Measurements from ENCODE around the gene CAMSAP3. TPM values are rescaled to one million over a fixed set of nuclear protein-coding genes. Genes with fewer than 3 reads are reported as not detected.

CAMSAP3 gene
- total RNA-seq, 1 experiment from 2014 or later, result 28.4 TPM

DNA sequence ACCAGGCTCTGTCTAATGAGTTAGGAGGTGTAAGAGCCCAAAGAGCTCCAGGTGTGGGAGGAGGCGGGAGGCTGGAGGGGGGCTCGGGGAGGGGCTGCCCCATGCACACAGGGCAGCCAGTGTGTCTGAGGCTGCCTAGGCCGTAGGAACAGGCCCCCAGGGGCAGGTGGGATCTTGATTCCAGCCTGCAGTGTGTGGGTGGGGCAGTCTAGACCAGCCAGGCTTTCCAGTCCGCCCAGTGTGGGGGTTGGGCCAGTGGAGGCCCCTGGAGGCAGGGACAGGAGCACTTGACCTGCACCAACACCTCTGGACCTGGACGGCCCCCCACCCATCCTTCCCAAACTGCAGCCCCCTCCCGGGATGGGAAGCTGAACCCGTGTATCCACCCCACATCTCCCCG lies 5.4 kb upstream of the CAMSAP3 start:
- no peak overlapping the region for H2BK15ac ChIP-seq (ENCODE audit: low read depth, low read length)
- H3K27ac ChIP-seq (ENCODE audit: insufficient read length, low read depth, low read length), result no peak overlapping the region
- WGBS (ENCODE audit: extremely low coverage, insufficient read length, low lambda C conversion rate), result no CpG with 5 or more reads among the region's 8 CpGs
- H4K8ac ChIP-seq (replicated peaks; ENCODE audit: insufficient read length, low read depth, low read length), result no peak overlapping the region
- no peak for DNase-seq
- no peak overlapping the region for H2AK5ac ChIP-seq (ENCODE audit: insufficient read length, low read length)
- no peak overlapping the region for H3K4me3 Mint-ChIP-seq
- H3K23ac ChIP-seq (ENCODE audit: insufficient read length, low read depth, low read length), result no peak overlapping the region
- H3K4me1 ChIP-seq (ENCODE audit: insufficient read depth, low read length), result no peaks in the 10 kb centered on the region
- no peaks in the 10 kb centered on the region for H3K36me3 Mint-ChIP-seq (ENCODE audit: insufficient read depth in 1 of 3, low read depth in 3 of 3)
- H3K79me1 ChIP-seq (ENCODE audit: insufficient read depth, low read depth, low read length, poor library complexity, severe bottlenecking), result no peaks in the 10 kb centered on the region
- no peak overlapping the region for H4K91ac ChIP-seq (ENCODE audit: insufficient read length, low read depth, low read length)
- H3K4me2 ChIP-seq (ENCODE audit: insufficient read depth, insufficient read length, low read length), result no peak overlapping the region
- H4K5ac ChIP-seq (ENCODE audit: insufficient read length, low read depth, low read length), result no peak overlapping the region
- peaks cover 38% of the 10 kb centered on the region for H3K27me3 Mint-ChIP-seq (ENCODE audit: low read depth)
- H3K79me2 ChIP-seq (ENCODE audit: insufficient read depth, low read length), result no peaks in the 10 kb centered on the region
- H2BK12ac ChIP-seq (ENCODE audit: insufficient read length, low read depth, low read length), result no peak overlapping the region
- no peak overlapping the region for H3K14ac ChIP-seq (ENCODE audit: insufficient read depth, low read length)
- H3K27ac Mint-ChIP-seq, result no peak overlapping the region
- H2BK20ac ChIP-seq (ENCODE audit: low read depth, low read length, poor library complexity, severe bottlenecking), result no peak overlapping the region
- H3T11ph ChIP-seq (ENCODE audit: low read length), result no peak overlapping the region
- no peak overlapping the region for H2AFZ ChIP-seq (ENCODE audit: low read length)
- no peaks in the 10 kb centered on the region for H4K20me1 ChIP-seq (ENCODE audit: control insufficient read depth, insufficient read depth, insufficient read length)
- TF ChIP-seq, protein P1, sequence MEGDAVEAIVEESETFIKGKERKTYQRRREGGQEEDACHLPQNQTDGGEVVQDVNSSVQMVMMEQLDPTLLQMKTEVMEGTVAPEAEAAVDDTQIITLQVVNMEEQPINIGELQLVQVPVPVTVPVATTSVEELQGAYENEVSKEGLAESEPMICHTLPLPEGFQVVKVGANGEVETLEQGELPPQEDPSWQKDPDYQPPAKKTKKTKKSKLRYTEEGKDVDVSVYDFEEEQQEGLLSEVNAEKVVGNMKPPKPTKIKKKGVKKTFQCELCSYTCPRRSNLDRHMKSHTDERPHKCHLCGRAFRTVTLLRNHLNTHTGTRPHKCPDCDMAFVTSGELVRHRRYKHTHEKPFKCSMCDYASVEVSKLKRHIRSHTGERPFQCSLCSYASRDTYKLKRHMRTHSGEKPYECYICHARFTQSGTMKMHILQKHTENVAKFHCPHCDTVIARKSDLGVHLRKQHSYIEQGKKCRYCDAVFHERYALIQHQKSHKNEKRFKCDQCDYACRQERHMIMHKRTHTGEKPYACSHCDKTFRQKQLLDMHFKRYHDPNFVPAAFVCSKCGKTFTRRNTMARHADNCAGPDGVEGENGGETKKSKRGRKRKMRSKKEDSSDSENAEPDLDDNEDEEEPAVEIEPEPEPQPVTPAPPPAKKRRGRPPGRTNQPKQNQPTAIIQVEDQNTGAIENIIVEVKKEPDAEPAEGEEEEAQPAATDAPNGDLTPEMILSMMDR (conservative IDR thresholded peaks at IDR 0.05), result no peak
- no peaks in the 10 kb centered on the region for H3K23me2 ChIP-seq (ENCODE audit: insufficient read length, low read depth, low read length, poor library complexity, severe bottlenecking)
- no peak overlapping the region for H3K4ac ChIP-seq (ENCODE audit: low read depth, low read length)
- no peaks in the 10 kb centered on the region for H3K9me3 ChIP-seq (ENCODE audit: control insufficient read depth, low read depth, low read length)
- H3K56ac ChIP-seq (ENCODE audit: insufficient read length, low read depth, low read length), result no peak overlapping the region
- no peak overlapping the region for H3K9ac ChIP-seq (ENCODE audit: extremely low read depth, insufficient read length, low read length)
- H3K4me1 Mint-ChIP-seq, result peaks cover 2 to 6% of the 10 kb centered on the region in 2 experiments
- H2BK120ac ChIP-seq (ENCODE audit: low read depth, low read length, poor library complexity, severe bottlenecking), result no peak overlapping the region
- no peaks in the 10 kb centered on the region for H3K9me3 Mint-ChIP-seq
- no peaks in the 10 kb centered on the region for H3K27me3 ChIP-seq (ENCODE audit: insufficient read depth, low read length)
- no peak overlapping the region for H3K18ac ChIP-seq (ENCODE audit: insufficient read length, low read depth, low read length)
- no peak overlapping the region for H2BK5ac ChIP-seq (ENCODE audit: insufficient read length, low read length)

All from H9 (cell line).